OCI-LY3 (cell line): ENCODE data around the gene RPRD2.

Experiments
- CTCF ChIP-seq: fragments of 200-600, 300-600 bp; sonication (generic); IDR thresholded peaks from 2 replicates; pipeline ENCODE4 v1.5.1; 2014; ENCODE audit warnings: antibody characterized with exemption, low read length, low read depth
- EZH2phosphoT487 ChIP-seq: fragments of 200-600 bp; shearing (Covaris generic); IDR thresholded peaks from 2 replicates; pipeline ENCODE4 v1.6.1; 2018; ENCODE audit warnings: antibody characterized with exemption, mixed run types, low read depth

- TF ChIP-seq CTCF = no peak
- TF ChIP-seq EZH2phosphoT487 = no peak
Measured at GRCh38 chr1:150321826-150322166, 42.2 kb upstream of the RPRD2 start.
